Endodermal cell (in vitro differentiated cells): Measurements from ENCODE around the gene ADAMTSL4. TPM values are rescaled to one million over a fixed set of nuclear protein-coding genes. Genes with fewer than 3 reads are reported as not detected.
A peak's percentile ranks its signal among the peaks of the same experiment; 100 is the strongest.

ENCODE experiments used
- DNase-seq: peaks from one replicate; pipeline ENCODE4 v3.0.0-alpha.2; 2017
- H3K27ac ChIP-seq: 2 replicates; pipeline ENCODE4 v1.5.1; 2013; ENCODE audit warnings: mild to moderate bottlenecking, low read depth, low read length, moderate library complexity
- H3K27me3 ChIP-seq: 2 replicates; pipeline ENCODE4 v1.6.1; 2013; ENCODE audit warnings: mild to moderate bottlenecking, low read length, moderate library complexity; ENCODE audit not compliant: insufficient read depth, control insufficient read depth, poor library complexity, severe bottlenecking
- H3K36me3 ChIP-seq: 2 replicates; pipeline ENCODE4 v1.7.0; 2013; ENCODE audit warnings: mild to moderate bottlenecking, low read length, moderate library complexity; ENCODE audit not compliant: control insufficient read depth, insufficient read depth
- H3K4me1 ChIP-seq: one replicate; pipeline ENCODE4 v1.7.0; 2013; ENCODE audit warnings: low read length; ENCODE audit not compliant: control insufficient read depth, insufficient read depth
- H3K4me3 ChIP-seq: 2 replicates; pipeline ENCODE4 v1.5.1; 2013; ENCODE audit warnings: mild to moderate bottlenecking, low read length, moderate library complexity
- H3K9ac ChIP-seq: 2 replicates; pipeline ENCODE4 v1.6.1; 2013; ENCODE audit warnings: mild to moderate bottlenecking, low read length, moderate library complexity; ENCODE audit not compliant: poor library complexity, severe bottlenecking; ENCODE audit errors: extremely low read depth
- H3K9me3 ChIP-seq: 2 replicates; pipeline ENCODE4 v1.6.1; 2013; ENCODE audit warnings: mild to moderate bottlenecking, low read length, moderate library complexity; ENCODE audit not compliant: control insufficient read depth
- H3K27ac Mint-ChIP-seq: 2 replicates; pipeline ENCODE4 v1.8.0; 2020; ENCODE audit warnings: mixed read lengths
- H3K27me3 Mint-ChIP-seq: 2 replicates; pipeline ENCODE4 v1.8.0; 2021; ENCODE audit warnings: mild to moderate bottlenecking, mixed read lengths; ENCODE audit not compliant: insufficient read depth
- H3K36me3 Mint-ChIP-seq: 2 replicates; pipeline ENCODE4 v1.8.0; 2020; ENCODE audit warnings: low read depth, mixed read lengths
- H3K4me1 Mint-ChIP-seq: 2 replicates; pipeline ENCODE4 v1.8.0; 2020; ENCODE audit warnings: mixed read lengths
- H3K4me3 Mint-ChIP-seq: 2 replicates; pipeline ENCODE4 v1.8.0; 2020; ENCODE audit warnings: mild to moderate bottlenecking, moderate library complexity, mixed read lengths
- H3K9me3 Mint-ChIP-seq: 2 replicates; pipeline ENCODE4 v1.8.0; 2020; ENCODE audit warnings: mild to moderate bottlenecking, mixed read lengths
- WGBS, 2 experiments: methylation state at CpG; one replicate each; pipeline versions ENCODE4 v1.1.5 to v1.1.7; 2013; ENCODE audit warnings: missing lambda C conversion rate in 2 of 2, mixed read lengths in 1 of 2; ENCODE audit not compliant: insufficient coverage in 1 of 2, insufficient read length in 1 of 2; 5-methylcytosine and 5-hydroxymethylcytosine counted together
- total RNA-seq, 2 donors: library from RNA; stranded (reverse); fragmentation: NEBNext Ultra II Directional in 1 of 2; extraction: Animal tissue kit (Norgen Biotek cat#: 25700) in 1 of 2; gene quantifications; 2 replicates in 1 of 2; 3 replicates in 1 of 2; pipeline ENCODE4 v1.2.1, GENCODE V29; 2021
- TF ChIP-seq, protein P1 (sequence below): fragments of 200-600 bp; sonication (generic); conservative IDR thresholded peaks from 2 replicates; pipeline ENCODE4 v1.5.0; 2021; ENCODE audit warnings: antibody characterized with exemption, mild to moderate bottlenecking

Gene ADAMTSL4
- total RNA-seq, 2 donors from 2014 or later: 3.7 to 3.9 TPM

GRCh38 chr1:150576367-150576711 is 27.1 kb downstream of the ADAMTSL4 start:
- H3K27ac Mint-ChIP-seq: peak overlapping the region; percentile 46

DNA sequence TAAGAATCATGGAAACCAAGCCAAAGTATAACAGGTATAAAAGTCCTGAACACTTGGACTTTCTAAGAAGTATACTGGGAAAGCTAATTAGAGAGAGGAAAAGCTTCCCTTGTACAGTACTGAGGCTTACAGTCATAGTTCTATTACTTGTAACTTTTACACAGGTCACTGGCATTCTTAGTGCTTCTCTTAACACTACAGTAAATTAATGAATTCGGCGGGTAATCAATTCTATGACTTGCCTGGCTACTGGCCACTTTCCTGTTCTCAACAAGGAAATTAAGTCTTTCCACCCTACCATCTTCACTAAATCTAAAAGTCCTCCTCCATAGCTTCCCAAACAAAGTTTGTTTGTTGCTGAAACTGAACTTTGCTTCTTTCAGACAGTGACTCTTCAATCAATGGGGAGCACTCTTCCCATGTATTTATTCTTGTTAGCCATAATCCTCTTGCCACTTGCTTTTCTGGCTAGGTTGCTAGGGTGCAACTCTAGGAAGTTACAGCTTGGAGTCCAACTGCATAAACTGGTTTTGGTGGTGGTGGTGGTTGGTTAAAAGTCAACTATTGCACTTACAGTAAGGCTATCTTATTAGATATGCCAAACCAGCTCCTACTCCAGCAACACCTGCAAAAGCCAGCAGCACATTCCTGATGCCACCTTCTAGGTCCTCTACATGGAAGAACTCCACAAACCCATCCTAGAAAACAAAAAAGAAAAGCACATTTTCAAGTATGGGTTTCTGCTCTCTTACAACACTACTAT is 27.8 kb downstream of the ADAMTSL4 start:
- TF ChIP-seq, protein P1, sequence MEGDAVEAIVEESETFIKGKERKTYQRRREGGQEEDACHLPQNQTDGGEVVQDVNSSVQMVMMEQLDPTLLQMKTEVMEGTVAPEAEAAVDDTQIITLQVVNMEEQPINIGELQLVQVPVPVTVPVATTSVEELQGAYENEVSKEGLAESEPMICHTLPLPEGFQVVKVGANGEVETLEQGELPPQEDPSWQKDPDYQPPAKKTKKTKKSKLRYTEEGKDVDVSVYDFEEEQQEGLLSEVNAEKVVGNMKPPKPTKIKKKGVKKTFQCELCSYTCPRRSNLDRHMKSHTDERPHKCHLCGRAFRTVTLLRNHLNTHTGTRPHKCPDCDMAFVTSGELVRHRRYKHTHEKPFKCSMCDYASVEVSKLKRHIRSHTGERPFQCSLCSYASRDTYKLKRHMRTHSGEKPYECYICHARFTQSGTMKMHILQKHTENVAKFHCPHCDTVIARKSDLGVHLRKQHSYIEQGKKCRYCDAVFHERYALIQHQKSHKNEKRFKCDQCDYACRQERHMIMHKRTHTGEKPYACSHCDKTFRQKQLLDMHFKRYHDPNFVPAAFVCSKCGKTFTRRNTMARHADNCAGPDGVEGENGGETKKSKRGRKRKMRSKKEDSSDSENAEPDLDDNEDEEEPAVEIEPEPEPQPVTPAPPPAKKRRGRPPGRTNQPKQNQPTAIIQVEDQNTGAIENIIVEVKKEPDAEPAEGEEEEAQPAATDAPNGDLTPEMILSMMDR: no peak
- Histone ChIP-seq H3K27ac (no peak overlapping the region), H3K9me3 (no peaks in the 10 kb centered on the region), H3K36me3 (peaks cover 68% of the 10 kb centered on the region), H3K9ac (peak overlapping the region; percentile 100), H3K4me1 (peaks cover 6% of the 10 kb centered on the region), H3K27me3 (no peaks in the 10 kb centered on the region), H3K4me3 (peak overlapping the region; percentile 92)
- H3K27me3 Mint-ChIP-seq: no peaks in the 10 kb centered on the region
- H3K4me1 Mint-ChIP-seq: peaks cover 25% of the 10 kb centered on the region
- DNase-seq: peak; percentile 40
- H3K27ac Mint-ChIP-seq: peak overlapping the region; percentile 100
- 21 to 30% methylated on average over 2 of the region's 2 CpGs for WGBS, 2 experiments
- H3K4me3 Mint-ChIP-seq: peak overlapping the region; percentile 98
- H3K36me3 Mint-ChIP-seq: peaks cover 69% of the 10 kb centered on the region
- H3K9me3 Mint-ChIP-seq: no peaks in the 10 kb centered on the region

More at GRCh38 chr1:150576367-150576711, 27.1 kb downstream of the ADAMTSL4 start:
- peaks cover 25% of the 10 kb centered on the region for H3K4me1 Mint-ChIP-seq
- H3K36me3 Mint-ChIP-seq: peaks cover 74% of the 10 kb centered on the region
- TF ChIP-seq, protein P1: no peak
- H3K4me3 Mint-ChIP-seq: peak overlapping the region; percentile 98
- Histone ChIP-seq H3K9me3 (no peaks in the 10 kb centered on the region), H3K27ac (no peak overlapping the region), H3K36me3 (peaks cover 72% of the 10 kb centered on the region), H3K27me3 (no peaks in the 10 kb centered on the region), H3K4me3 (peak overlapping the region; percentile 92), H3K4me1 (peaks cover 6% of the 10 kb centered on the region), H3K9ac (peak overlapping the region; percentile 100)
- H3K9me3 Mint-ChIP-seq: no peaks in the 10 kb centered on the region
- no peaks in the 10 kb centered on the region for H3K27me3 Mint-ChIP-seq
- WGBS, 2 experiments: 34 to 60% methylated on average over 2 to 4 of the region's 4 CpGs
- DNase-seq: no peak

DNA sequence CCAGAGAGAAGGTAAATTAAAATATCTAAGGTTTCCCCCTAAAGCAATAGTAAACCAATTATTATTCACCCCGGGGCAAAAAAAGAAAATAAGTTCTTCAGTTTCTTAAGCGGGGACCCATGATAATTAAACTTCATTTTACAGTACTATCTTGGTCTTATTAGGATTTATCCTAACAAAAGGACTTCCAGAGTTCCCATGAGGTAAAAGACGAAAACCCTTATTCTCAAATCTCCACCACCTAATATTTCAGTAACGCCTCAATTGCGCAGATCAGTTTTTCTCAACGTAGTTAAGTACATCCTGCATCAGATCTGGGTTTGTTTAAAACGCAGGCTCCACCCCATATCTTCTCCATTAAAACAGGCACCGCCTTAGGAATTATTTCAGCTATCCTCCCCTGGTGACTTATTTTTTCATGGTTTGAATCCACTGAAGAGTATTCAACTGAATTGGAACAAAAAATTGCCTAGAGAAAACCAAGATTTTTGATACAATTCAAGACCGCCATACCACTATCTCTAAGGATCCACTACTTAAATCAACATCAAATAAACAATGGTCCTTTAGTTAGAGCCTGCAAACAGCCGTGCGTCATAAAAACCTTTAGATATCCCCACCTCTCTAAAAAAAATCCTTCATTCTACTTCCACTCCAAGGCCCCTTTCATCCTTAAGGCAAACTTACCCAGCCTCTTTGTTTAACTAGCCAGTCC is 28.5 kb downstream of the ADAMTSL4 start:
- H3K9me3 ChIP-seq: no peaks in the 10 kb centered on the region
- 1 to 3% methylated on average over 9 to 11 of the region's 11 CpGs for WGBS, 2 experiments
- H3K36me3 ChIP-seq: peaks cover 61% of the 10 kb centered on the region
- H3K27me3 ChIP-seq: no peaks in the 10 kb centered on the region
- H3K9ac ChIP-seq: peak overlapping the region; percentile 100
- TF ChIP-seq, protein P1: no peak
- DNase-seq: no peak
- Mint-ChIP-seq H3K4me3 (peak overlapping the region; percentile 98), H3K4me1 (peaks cover 25% of the 10 kb centered on the region), H3K9me3 (no peaks in the 10 kb centered on the region), H3K27ac (peak overlapping the region; percentile 100), H3K27me3 (no peaks in the 10 kb centered on the region), H3K36me3 (peaks cover 62% of the 10 kb centered on the region)
- peak overlapping the region; percentile 92 for H3K4me3 ChIP-seq
- peak overlapping the region; percentile 100 for H3K27ac ChIP-seq
- peaks cover 6% of the 10 kb centered on the region for H3K4me1 ChIP-seq
